Loucy (cell line): ENCODE results near the gene IQCC.

Source experiments
- H2AFZ ChIP-seq: fragments of 200-600 bp; sonication (generic); 2 replicates; pipeline ENCODE4 v1.6.0; 2016; ENCODE audit warnings: antibody characterized with exemption, mild to moderate bottlenecking, low read length, moderate library complexity
- H3F3A ChIP-seq: fragments of 200-600 bp; 2 replicates; pipeline ENCODE4 v1.6.0; 2016; ENCODE audit warnings: antibody characterized with exemption, low read depth, mild to moderate bottlenecking
- H3K27me3 ChIP-seq: fragments of 200-600 bp; sonication (generic); 2 replicates; pipeline ENCODE4 v1.6.1; 2014; ENCODE audit warnings: low read length, mild to moderate bottlenecking; ENCODE audit not compliant: insufficient read depth, poor library complexity, severe bottlenecking
- H3K36me3 ChIP-seq: fragments of 200-600 bp; sonication (generic); 2 replicates; pipeline ENCODE4 v1.6.1; 2016; ENCODE audit warnings: low read length; ENCODE audit not compliant: insufficient read depth
- H3K4me1 ChIP-seq: fragments of 200-600 bp; sonication (generic); 2 replicates; pipeline ENCODE4 v1.5.1; 2014; ENCODE audit warnings: low read length, mild to moderate bottlenecking; ENCODE audit not compliant: insufficient read depth, poor library complexity, severe bottlenecking
- H3K4me2 ChIP-seq: fragments of 200-600 bp; sonication (generic); 2 replicates; pipeline ENCODE4 v1.6.0; 2014; ENCODE audit warnings: antibody characterized with exemption, low read length, low read depth, mild to moderate bottlenecking; ENCODE audit not compliant: poor library complexity, severe bottlenecking
- H3K4me3 ChIP-seq: fragments of 200-600 bp; sonication (generic); 2 replicates; pipeline ENCODE4 v1.5.1; 2014; ENCODE audit warnings: low read length, mild to moderate bottlenecking, mixed read lengths; ENCODE audit not compliant: poor library complexity, severe bottlenecking
- H3K79me2 ChIP-seq: fragments of 200-600 bp; sonication (generic); 2 replicates; pipeline ENCODE4 v1.6.1; 2014; ENCODE audit warnings: low read length; ENCODE audit not compliant: insufficient read depth
- H3K9ac ChIP-seq: fragments of 200-600 bp; sonication (generic); 2 replicates; pipeline ENCODE4 v1.6.0; 2014; ENCODE audit warnings: mild to moderate bottlenecking, low read depth, low read length, moderate library complexity; ENCODE audit not compliant: poor library complexity, severe bottlenecking
- H3K9me2 ChIP-seq: fragments of 200-600 bp; sonication (generic); replicated peaks from 2 replicates; pipeline ENCODE4 v1.6.1; 2016; ENCODE audit warnings: low read depth, low read length, mixed read lengths
- H3K9me3 ChIP-seq: fragments of 200-600 bp; sonication (generic); 2 replicates; pipeline ENCODE4 v1.6.1; 2014; ENCODE audit warnings: mild to moderate bottlenecking, antibody characterized with exemption, low read length, low read depth; ENCODE audit not compliant: insufficient read depth
- H4K20me1 ChIP-seq: fragments of 200-600 bp; sonication (generic); 2 replicates; pipeline ENCODE4 v1.6.0; 2014; ENCODE audit warnings: antibody characterized with exemption, low read length, mild to moderate bottlenecking; ENCODE audit not compliant: insufficient read depth, poor library complexity, severe bottlenecking
- CTCF ChIP-seq: fragments of 200-600 bp; sonication (generic); conservative IDR thresholded peaks from 2 replicates; pipeline ENCODE4 v1.5.1; 2014; ENCODE audit warnings: mild to moderate bottlenecking, antibody characterized with exemption, low read length
- EZH2phosphoT487 ChIP-seq: fragments of 200-600 bp; IDR thresholded peaks from 2 replicates; pipeline ENCODE4 v1.6.1; 2018; ENCODE audit warnings: antibody characterized with exemption, mild to moderate bottlenecking, moderate library complexity, borderline replicate concordance

IQCC gene

DNA sequence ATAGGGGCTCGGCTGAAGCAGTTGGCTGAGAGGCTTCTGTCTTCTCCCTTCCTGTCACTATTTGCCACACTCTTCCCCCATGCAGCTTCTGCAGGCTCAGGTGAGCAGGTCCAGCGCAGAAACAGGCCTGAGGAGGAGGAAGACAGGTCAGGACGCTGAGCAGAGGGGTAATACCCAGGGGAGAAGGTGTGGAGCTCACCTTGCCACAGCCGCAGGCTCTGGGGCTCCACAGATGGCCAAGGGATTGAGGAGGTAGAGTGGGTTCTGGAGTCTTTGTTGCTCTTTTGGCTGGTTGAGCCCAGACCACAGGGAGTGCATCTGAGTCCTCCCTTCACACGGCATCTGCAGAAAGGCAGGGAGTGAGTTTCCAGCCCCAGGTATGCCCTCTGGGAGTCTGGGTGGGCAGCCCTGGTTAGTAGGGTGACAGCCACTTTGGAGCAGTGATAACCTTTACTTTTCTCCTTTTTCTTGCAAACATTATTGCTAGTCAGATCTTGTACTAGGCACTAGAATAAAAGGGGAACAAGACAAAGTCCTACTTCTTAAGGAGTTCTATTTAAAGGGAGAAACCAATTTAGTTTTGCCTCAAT, 26.5 kb downstream of the IQCC start:
- H3K9me2 ChIP-seq: no peaks in the 10 kb centered on the region
- no peaks in the 10 kb centered on the region for H3K27me3 ChIP-seq
- H3K4me3 ChIP-seq: no peak overlapping the region
- H2AFZ ChIP-seq: no peak overlapping the region
- no peaks in the 10 kb centered on the region for H3K9me3 ChIP-seq
- TF ChIP-seq EZH2phosphoT487 (no peak), CTCF (no peak)
- peaks cover 20% of the 10 kb centered on the region for H3K36me3 ChIP-seq
- H3K4me2 ChIP-seq: no peak overlapping the region
- no peaks in the 10 kb centered on the region for H3K79me2 ChIP-seq
- H3K4me1 ChIP-seq: no peaks in the 10 kb centered on the region
- H4K20me1 ChIP-seq: no peaks in the 10 kb centered on the region
- no peak overlapping the region for H3K9ac ChIP-seq
- no peaks in the 10 kb centered on the region for H3F3A ChIP-seq

GRCh38 chr1:32232558-32233304, 27.3 kb downstream of the IQCC start:
- H3K4me3 ChIP-seq: no peak overlapping the region
- peaks cover 20% of the 10 kb centered on the region for H3K36me3 ChIP-seq
- H3K27me3 ChIP-seq: no peaks in the 10 kb centered on the region
- H3F3A ChIP-seq: no peaks in the 10 kb centered on the region
- H3K4me2 ChIP-seq: no peak overlapping the region
- H2AFZ ChIP-seq: no peak overlapping the region
- TF ChIP-seq EZH2phosphoT487 (no peak), CTCF (no peak)
- H3K9ac ChIP-seq: no peak overlapping the region
- H3K9me3 ChIP-seq: no peaks in the 10 kb centered on the region
- H3K9me2 ChIP-seq: no peaks in the 10 kb centered on the region
- no peaks in the 10 kb centered on the region for H3K4me1 ChIP-seq
- no peaks in the 10 kb centered on the region for H4K20me1 ChIP-seq
- H3K79me2 ChIP-seq: no peaks in the 10 kb centered on the region

- no peak; the same call in 1 of the 2 replicates for TF ChIP-seq CTCF
- no peak for TF ChIP-seq EZH2phosphoT487
- Histone ChIP-seq H3K9ac (no peak overlapping the region), H3K36me3 (peaks cover 7% of the 10 kb centered on the region; the same call in 1 of the 2 replicates), H3K4me2 (no peak overlapping the region), H2AFZ (no peak overlapping the region), H3K27me3 (no peaks in the 10 kb centered on the region), H4K20me1 (no peaks in the 10 kb centered on the region), H3F3A (no peaks in the 10 kb centered on the region), H3K4me3 (no peak overlapping the region), H3K9me3 (no peaks in the 10 kb centered on the region), H3K79me2 (no peaks in the 10 kb centered on the region), H3K9me2 (no peaks in the 10 kb centered on the region), H3K4me1 (no peaks in the 10 kb centered on the region)
These were observed 29.3 kb downstream of the IQCC start for GRCh38 chr1:32234792-32235191.
